ENCODE measurements around the gene MLYCD. TPM values are rescaled to one million over a fixed set of nuclear protein-coding genes. Genes with fewer than 3 reads are reported as not detected.
A peak's percentile ranks its signal among the peaks of the same experiment; 100 is the strongest.

The MLYCD gene
- total RNA-seq, 2 experiments from 2014 or later = 3.0 to 3.5 TPM

DNA sequence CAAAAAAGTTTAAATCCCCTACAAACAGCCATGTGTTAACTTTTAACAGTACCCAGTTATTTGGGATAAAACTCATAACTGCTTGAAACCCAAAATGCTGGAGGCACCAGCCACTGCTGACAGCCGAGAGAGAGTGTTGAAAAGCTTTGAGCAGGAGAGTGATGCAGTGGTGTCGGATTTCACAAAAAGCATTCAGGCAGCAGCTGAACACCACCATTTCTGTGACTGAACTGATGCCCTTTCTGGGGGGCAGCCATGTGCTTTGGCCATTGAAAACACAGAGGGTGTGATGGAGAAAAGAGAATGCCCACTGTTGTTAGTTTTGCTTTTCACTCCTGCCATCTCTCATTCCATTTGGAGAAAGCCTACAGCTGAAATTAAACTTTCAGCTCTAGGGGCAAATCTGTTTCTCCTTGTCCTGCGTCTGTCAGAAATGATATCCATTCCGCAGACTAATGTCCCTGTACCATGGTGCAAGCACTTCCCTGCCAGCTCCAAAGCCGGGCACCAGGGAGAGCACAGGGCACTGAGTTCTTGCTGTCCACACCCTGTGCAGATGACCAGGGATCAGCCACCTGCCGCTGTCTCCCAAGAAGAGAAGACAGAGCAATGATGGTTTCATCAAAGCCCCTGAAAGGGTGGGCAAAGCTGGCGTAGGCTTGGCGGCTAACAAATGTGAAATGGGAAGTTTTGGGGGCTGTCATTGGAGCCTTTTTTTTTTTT is 16.6 kb upstream of the MLYCD start:
- CTCF ChIA-PET = no interaction called here
- no peaks in the 10 kb centered on the region for H3K9me3 Mint-ChIP-seq
- no peak overlapping the region for H3K27ac Mint-ChIP-seq
- POLR2A ChIA-PET = no interaction called here
- H3K4me1 Mint-ChIP-seq (ENCODE audit: low read depth) = no peaks in the 10 kb centered on the region
- H3K36me3 Mint-ChIP-seq = no peaks in the 10 kb centered on the region
- peaks cover 8% of the 10 kb centered on the region for H3K27me3 Mint-ChIP-seq
- H3K4me3 Mint-ChIP-seq = no peak overlapping the region
- no peak for DNase-seq
- intact Hi-C loops (cut with micrococcal nuclease) = no loop called here

DNA sequence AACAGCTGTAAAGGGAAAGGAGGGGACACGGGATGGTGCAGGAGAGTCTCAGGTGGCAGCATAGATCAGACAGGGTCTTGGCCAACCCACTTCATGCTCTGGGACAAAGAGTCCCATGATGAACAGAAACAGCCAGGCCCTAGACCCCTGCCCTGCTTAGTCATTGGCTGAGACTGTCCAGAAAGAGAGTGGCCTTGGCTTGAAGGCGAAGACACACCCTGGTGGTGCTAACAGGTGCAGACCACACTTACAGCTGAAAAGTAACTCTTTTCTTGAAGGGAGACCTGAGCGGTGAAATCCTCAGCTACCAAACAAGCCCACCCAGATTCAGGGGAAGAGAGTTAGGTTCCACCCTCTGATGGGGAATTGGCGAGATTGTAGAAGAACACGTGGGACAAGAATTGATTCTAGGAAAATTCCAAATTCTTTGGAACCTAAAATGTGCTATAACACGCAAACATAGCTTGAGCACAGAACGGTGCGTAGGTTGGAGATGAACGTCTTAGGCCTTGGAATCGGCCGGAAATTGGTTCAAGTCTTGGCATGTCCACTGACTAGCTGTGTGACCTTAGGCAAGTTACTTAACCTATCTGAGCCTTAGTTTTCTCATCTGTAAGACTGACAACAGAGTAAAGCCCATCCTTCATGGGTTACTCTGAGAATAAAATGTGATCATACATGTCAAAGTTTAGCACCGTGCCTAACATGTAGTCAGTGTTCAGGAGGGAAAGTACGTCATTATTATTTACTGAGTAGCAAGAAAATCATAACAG is 12.5 kb upstream of the MLYCD start:
- intact Hi-C loops (cut with micrococcal nuclease) = no loop called here
- peaks cover 4% of the 10 kb centered on the region for H3K27me3 Mint-ChIP-seq
- DNase-seq = no peak
- no peaks in the 10 kb centered on the region for H3K36me3 Mint-ChIP-seq
- no peaks in the 10 kb centered on the region for H3K4me1 Mint-ChIP-seq (ENCODE audit: low read depth)
- POLR2A ChIA-PET = no interaction called here
- no peak overlapping the region for H3K4me3 Mint-ChIP-seq
- H3K9me3 Mint-ChIP-seq = no peaks in the 10 kb centered on the region
- H3K27ac Mint-ChIP-seq = no peak overlapping the region
- CTCF ChIA-PET = interaction anchor here (1.1 kb wide), 1 partner anchor 60 kb away, joined by 3 read pairs; no protein-coding TSS in a partner anchor

GRCh38 chr16:83887080-83887479 is 11.8 kb upstream of the MLYCD start:
- no peak for DNase-seq
- ChIA-PET POLR2A (no interaction called here), CTCF (no interaction called here)
- peaks cover 4% of the 10 kb centered on the region for H3K9me3 Mint-ChIP-seq
- H3K4me1 Mint-ChIP-seq (ENCODE audit: low read depth) = no peaks in the 10 kb centered on the region
- H3K27ac Mint-ChIP-seq = no peak overlapping the region
- no peak overlapping the region for H3K4me3 Mint-ChIP-seq
- intact Hi-C loops (cut with micrococcal nuclease) = no loop called here
- peaks cover 1% of the 10 kb centered on the region for H3K36me3 Mint-ChIP-seq
- H3K27me3 Mint-ChIP-seq = peaks cover 3% of the 10 kb centered on the region

DNA sequence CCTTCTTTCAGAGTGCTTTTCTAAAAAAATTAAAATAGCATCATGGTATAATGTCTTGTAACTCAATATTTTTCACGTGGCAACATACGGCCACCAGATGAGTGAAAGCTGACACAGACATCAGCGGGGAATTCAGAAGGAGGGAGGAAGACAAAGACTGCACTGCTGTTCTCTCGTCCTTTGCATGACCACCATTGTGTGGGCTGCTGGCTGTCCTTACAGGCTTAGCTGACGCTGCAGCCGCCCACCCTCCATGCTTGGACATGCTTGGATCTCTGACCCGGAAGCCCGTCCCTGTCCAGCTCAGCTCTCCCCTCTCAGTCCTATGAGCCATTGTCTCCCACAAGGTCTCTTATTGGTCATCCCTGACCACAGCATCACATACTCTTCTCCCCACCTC is 11.4 kb upstream of the MLYCD start:
- peaks cover 6% of the 10 kb centered on the region for H3K9me3 Mint-ChIP-seq
- POLR2A ChIA-PET = no interaction called here

GRCh38 chr16:83888672-83889044 is 10.3 kb upstream of the MLYCD start:
- Mint-ChIP-seq H3K36me3 (peaks cover 1% of the 10 kb centered on the region), H3K27me3 (peaks cover 3% of the 10 kb centered on the region), H3K4me1 (ENCODE audit: low read depth) (no peaks in the 10 kb centered on the region), H3K9me3 (peaks cover 7% of the 10 kb centered on the region), H3K27ac (no peak overlapping the region), H3K4me3 (no peak overlapping the region)
- ChIA-PET POLR2A (no interaction called here), CTCF (no interaction called here)
- no peak for DNase-seq
- intact Hi-C loops (cut with micrococcal nuclease) = no loop called here

More for the DNA sequence above, 11.4 kb upstream of the MLYCD start:
- H3K36me3 Mint-ChIP-seq = peaks cover 1% of the 10 kb centered on the region
- CTCF ChIA-PET = no interaction called here
- H3K4me3 Mint-ChIP-seq = no peak overlapping the region
- intact Hi-C loops (cut with micrococcal nuclease) = no loop called here
- H3K4me1 Mint-ChIP-seq (ENCODE audit: low read depth) = no peaks in the 10 kb centered on the region
- no peak overlapping the region for H3K27ac Mint-ChIP-seq
- DNase-seq = no peak
- peaks cover 3% of the 10 kb centered on the region for H3K27me3 Mint-ChIP-seq

DNA sequence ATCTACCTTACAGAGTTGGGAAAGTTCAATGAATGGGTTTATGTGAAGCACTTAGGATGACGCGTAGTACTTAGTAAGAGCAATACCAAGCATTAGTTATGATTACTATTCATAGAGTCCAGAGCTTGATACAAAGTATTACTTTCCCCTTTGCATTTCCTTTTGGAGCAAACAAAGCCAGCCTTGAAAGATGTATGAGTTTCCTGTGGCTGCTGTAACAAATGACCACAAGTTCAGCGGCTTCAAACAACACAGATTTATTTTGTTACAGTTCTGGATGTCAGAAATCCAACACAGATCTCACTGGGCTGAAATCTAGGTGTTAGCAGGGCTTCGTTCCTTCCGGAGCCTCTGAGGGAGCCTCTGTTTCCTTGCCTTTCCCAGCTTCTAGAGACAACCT is 8.6 kb upstream of the MLYCD start:
- POLR2A ChIA-PET = no interaction called here
- Mint-ChIP-seq H3K36me3 (peaks cover 1% of the 10 kb centered on the region), H3K4me1 (ENCODE audit: low read depth) (no peaks in the 10 kb centered on the region), H3K27me3 (peaks cover 3% of the 10 kb centered on the region), H3K4me3 (no peak overlapping the region), H3K27ac (no peak overlapping the region), H3K9me3 (peaks cover 7% of the 10 kb centered on the region)
- no peak for DNase-seq
- CTCF ChIA-PET = interaction anchor here (0.6 to 1.5 kb wide), 2 partner anchors 63 to 82 kb away, joined by 3 to 5 read pairs; no protein-coding TSS in a partner anchor
- intact Hi-C loops (cut with micrococcal nuclease) = no loop called here

GRCh38 chr16:83891742-83892141 is 7.2 kb upstream of the MLYCD start:
- CTCF ChIA-PET = no interaction called here

GRCh38 chr16:83895243-83895642 is 3.7 kb upstream of the MLYCD start:
- intact Hi-C loops (cut with micrococcal nuclease) = loop anchor here (5.0 kb wide), 1 partner anchor 68 kb away; no protein-coding TSS in a partner anchor
- Mint-ChIP-seq H3K27me3 (peaks cover 3% of the 10 kb centered on the region), H3K4me1 (ENCODE audit: low read depth) (peaks cover 12% of the 10 kb centered on the region), H3K4me3 (no peak overlapping the region), H3K27ac (no peak overlapping the region), H3K36me3 (peaks cover 1% of the 10 kb centered on the region), H3K9me3 (peaks cover 7% of the 10 kb centered on the region)
- no peak for DNase-seq
- ChIA-PET CTCF (no interaction called here), POLR2A (no interaction called here)

More at GRCh38 chr16:83891742-83892141, 7.2 kb upstream of the MLYCD start:
- Mint-ChIP-seq H3K4me3 (no peak overlapping the region), H3K4me1 (ENCODE audit: low read depth) (no peaks in the 10 kb centered on the region), H3K27me3 (peaks cover 3% of the 10 kb centered on the region), H3K27ac (no peak overlapping the region), H3K36me3 (peaks cover 1% of the 10 kb centered on the region), H3K9me3 (peaks cover 7% of the 10 kb centered on the region)
- POLR2A ChIA-PET = no interaction called here
- DNase-seq = no peak
- intact Hi-C loops (cut with micrococcal nuclease) = no loop called here

DNA sequence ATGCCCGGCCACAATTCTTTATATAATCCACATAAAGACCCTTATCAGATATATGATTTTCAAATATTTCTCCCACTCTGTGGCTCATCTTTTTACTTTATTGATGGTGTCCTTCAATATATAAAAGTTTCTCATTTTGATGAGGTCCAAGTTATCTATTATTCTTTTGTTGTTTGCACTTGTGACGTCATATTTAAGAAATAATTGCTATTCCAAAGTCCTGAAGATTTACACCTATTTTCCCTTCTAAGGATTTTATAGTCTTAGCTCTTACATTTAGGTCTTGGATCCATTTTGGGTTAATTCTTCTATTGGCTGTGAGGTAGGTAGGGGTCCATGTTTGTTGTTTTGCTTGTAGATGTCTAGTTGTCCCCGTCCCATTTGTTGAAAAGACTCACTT is 3.0 kb upstream of the MLYCD start:
- Mint-ChIP-seq H3K4me3 (no peak overlapping the region), H3K4me1 (ENCODE audit: low read depth) (peaks cover 18% of the 10 kb centered on the region), H3K27me3 (peaks cover 3% of the 10 kb centered on the region), H3K9me3 (peaks cover 7% of the 10 kb centered on the region), H3K36me3 (peaks cover 1% of the 10 kb centered on the region), H3K27ac (no peak overlapping the region)
- POLR2A ChIA-PET = no interaction called here
- intact Hi-C loops (cut with micrococcal nuclease) = loop anchor here (5.0 kb wide), 1 partner anchor 69 kb away; no protein-coding TSS in a partner anchor
- CTCF ChIA-PET = no interaction called here
- no peak for DNase-seq

DNA sequence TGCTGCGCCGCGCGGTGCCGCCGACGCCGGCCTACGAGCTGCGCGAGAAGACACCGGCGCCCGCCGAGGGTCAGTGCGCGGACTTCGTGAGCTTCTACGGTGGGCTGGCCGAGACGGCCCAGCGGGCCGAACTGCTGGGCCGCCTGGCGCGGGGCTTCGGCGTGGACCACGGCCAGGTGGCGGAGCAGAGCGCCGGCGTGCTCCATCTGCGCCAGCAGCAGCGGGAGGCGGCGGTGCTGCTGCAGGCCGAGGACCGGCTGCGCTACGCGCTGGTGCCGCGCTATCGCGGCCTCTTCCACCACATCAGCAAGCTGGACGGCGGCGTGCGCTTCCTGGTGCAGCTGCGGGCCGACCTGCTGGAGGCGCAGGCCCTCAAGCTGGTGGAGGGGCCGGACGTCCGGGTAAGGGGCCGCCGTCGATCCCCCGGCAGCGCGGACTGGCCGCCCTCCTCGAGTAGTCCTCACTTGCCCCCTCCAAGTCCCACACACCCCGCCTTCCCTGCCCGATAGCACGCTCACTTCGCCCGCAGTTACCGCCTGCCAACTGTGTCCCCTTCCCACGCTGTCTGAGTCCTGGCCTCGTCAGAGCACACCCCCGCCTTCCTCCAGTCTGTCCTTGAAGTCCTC is 470 bp downstream of the MLYCD start:
- CTCF ChIA-PET = interaction anchor here (0.9 to 1.6 kb wide), 4 partner anchors 54 to 217 kb away, joined by 3 to 7 read pairs (median 3); partner anchors contain the start of gene MBTPS1

DNA sequence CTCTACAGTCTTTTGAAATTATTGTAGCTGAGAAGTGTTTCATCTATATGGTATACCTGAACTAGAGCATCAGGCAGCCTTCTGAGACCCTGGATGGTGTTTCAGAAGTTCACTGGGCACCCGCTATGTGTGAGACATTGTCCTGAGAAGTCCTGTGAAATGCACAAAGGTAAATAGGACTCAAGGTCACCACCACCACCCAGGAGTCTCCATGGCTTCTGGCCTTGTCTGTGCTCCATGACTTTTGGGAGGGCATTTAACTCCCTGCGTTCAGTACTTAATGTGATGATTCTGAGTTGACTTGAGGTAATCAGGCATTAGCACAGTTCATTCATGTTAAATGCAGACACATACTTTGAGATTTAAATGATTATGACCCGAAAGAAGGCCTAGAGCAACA is 1.1 kb downstream of the MLYCD start:
- Mint-ChIP-seq H3K9me3 (no peaks in the 10 kb centered on the region), H3K36me3 (no peaks in the 10 kb centered on the region)
- intact Hi-C loops (cut with micrococcal nuclease) = loop anchor here (1.0 to 5.0 kb wide), 4 partner anchors 53 to 217 kb away; partner anchors contain the start of genes HSBP1, MBTPS1 and OSGIN1

More for the DNA sequence above, 470 bp downstream of the MLYCD start:
- Mint-ChIP-seq H3K4me1 (ENCODE audit: low read depth) (peaks cover 27% of the 10 kb centered on the region), H3K4me3 (peak overlapping the region; percentile 94), H3K9me3 (no peaks in the 10 kb centered on the region), H3K27ac (peak overlapping the region; percentile 70), H3K36me3 (no peaks in the 10 kb centered on the region), H3K27me3 (no peaks in the 10 kb centered on the region)
- POLR2A ChIA-PET = interaction anchor here (1.5 kb wide), 1 partner anchor 92 kb away, joined by 7 read pairs; the partner anchor contains the start of gene HSBP1
- intact Hi-C loops (cut with micrococcal nuclease) = loop anchor here (1.0 to 5.0 kb wide), 4 partner anchors 53 to 217 kb away; partner anchors contain the start of genes HSBP1, MBTPS1 and OSGIN1
- peak; percentile 62 for DNase-seq

GRCh38 chr16:83900571-83900970 is 1.7 kb downstream of the MLYCD start:
- ChIA-PET CTCF (no interaction called here), POLR2A (no interaction called here)
- H3K27ac Mint-ChIP-seq = no peak overlapping the region
- H3K4me3 Mint-ChIP-seq = no peak overlapping the region
- H3K9me3 Mint-ChIP-seq = no peaks in the 10 kb centered on the region
- no peaks in the 10 kb centered on the region for H3K27me3 Mint-ChIP-seq
- H3K36me3 Mint-ChIP-seq = no peaks in the 10 kb centered on the region
- no peak for DNase-seq
- H3K4me1 Mint-ChIP-seq (ENCODE audit: low read depth) = peaks cover 27% of the 10 kb centered on the region
- intact Hi-C loops (cut with micrococcal nuclease) = no loop called here

More for the DNA sequence above, 1.1 kb downstream of the MLYCD start:
- CTCF ChIA-PET = interaction anchor here (1.3 to 1.6 kb wide), 2 partner anchors 74 to 80 kb away, joined by 3 to 7 read pairs; no protein-coding TSS in a partner anchor
- Mint-ChIP-seq H3K27ac (peak overlapping the region; percentile 70), H3K4me3 (peak overlapping the region; percentile 94), H3K4me1 (ENCODE audit: low read depth) (peaks cover 27% of the 10 kb centered on the region), H3K27me3 (no peaks in the 10 kb centered on the region)
- POLR2A ChIA-PET = interaction anchor here (1.5 kb wide), 1 partner anchor 93 kb away, joined by 7 read pairs; the partner anchor contains the start of gene HSBP1
- no peak for DNase-seq

All from activated CD4-positive, alpha-beta memory T cell treated with anti-CD3 and anti-CD28 coated beads for 36 hours (primary cell).